Measurements from ENCODE around the gene PLCH1. TPM values are rescaled to one million over a fixed set of nuclear protein-coding genes. Genes with fewer than 3 reads are reported as not detected.

PLCH1 gene
- total RNA-seq, 1 experiment from 2014 or later = 4.1 TPM

- Histone ChIP-seq H3K9ac (ENCODE audit: low read length) (no peak overlapping the region), H3K27ac (ENCODE audit: low read length) (no peak overlapping the region), H3K27me3 (ENCODE audit: low read length) (no peaks in the 10 kb centered on the region), H3F3A (ENCODE audit: low read length, unreplicated experiment) (no peaks in the 10 kb centered on the region), H3K4me1 (ENCODE audit: insufficient read depth, low read length) (peaks cover 26% of the 10 kb centered on the region), H2AFZ (ENCODE audit: low read length) (no peak overlapping the region), H3K4me2 (ENCODE audit: low read length) (no peak overlapping the region), H3K4me3 (ENCODE audit: low read length) (no peak overlapping the region), H3K9me3 (ENCODE audit: low read length) (no peaks in the 10 kb centered on the region), H3K79me2 (ENCODE audit: low read length) (no peaks in the 10 kb centered on the region), H3K9me2 (replicated peaks; ENCODE audit: low read length) (no peaks in the 10 kb centered on the region), H3K36me3 (ENCODE audit: low read depth, low read length) (no peaks in the 10 kb centered on the region), H4K20me1 (ENCODE audit: low read length) (no peaks in the 10 kb centered on the region)
- no peak for TF ChIP-seq EZH2 (IDR thresholded peaks at IDR 0.05; ENCODE audit: low read length, unreplicated experiment)
- TF ChIP-seq EZH2phosphoT487 (IDR thresholded peaks at IDR 0.05; ENCODE audit: borderline replicate concordance, low read length) = no peak
- TF ChIP-seq, protein P1, sequence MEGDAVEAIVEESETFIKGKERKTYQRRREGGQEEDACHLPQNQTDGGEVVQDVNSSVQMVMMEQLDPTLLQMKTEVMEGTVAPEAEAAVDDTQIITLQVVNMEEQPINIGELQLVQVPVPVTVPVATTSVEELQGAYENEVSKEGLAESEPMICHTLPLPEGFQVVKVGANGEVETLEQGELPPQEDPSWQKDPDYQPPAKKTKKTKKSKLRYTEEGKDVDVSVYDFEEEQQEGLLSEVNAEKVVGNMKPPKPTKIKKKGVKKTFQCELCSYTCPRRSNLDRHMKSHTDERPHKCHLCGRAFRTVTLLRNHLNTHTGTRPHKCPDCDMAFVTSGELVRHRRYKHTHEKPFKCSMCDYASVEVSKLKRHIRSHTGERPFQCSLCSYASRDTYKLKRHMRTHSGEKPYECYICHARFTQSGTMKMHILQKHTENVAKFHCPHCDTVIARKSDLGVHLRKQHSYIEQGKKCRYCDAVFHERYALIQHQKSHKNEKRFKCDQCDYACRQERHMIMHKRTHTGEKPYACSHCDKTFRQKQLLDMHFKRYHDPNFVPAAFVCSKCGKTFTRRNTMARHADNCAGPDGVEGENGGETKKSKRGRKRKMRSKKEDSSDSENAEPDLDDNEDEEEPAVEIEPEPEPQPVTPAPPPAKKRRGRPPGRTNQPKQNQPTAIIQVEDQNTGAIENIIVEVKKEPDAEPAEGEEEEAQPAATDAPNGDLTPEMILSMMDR (conservative IDR thresholded peaks at IDR 0.05; ENCODE audit: low read depth, low read length) = no peak
- intact Hi-C loops (cut with micrococcal nuclease) = no loop called here
- ChIA-PET POLR2A (ENCODE audit: unreplicated experiment) (no interaction called here), CTCF (interaction anchor here (1.1 to 1.5 kb wide), 2 partner anchors 99 to 221 kb away, joined by 3 to 10 read pairs; no protein-coding TSS in a partner anchor)
- no peak for DNase-seq
- BruUV-seq (replicated peaks) = no TSS peak
- no peak for ATAC-seq
Observed at GRCh38 chr3:155603302-155603701, 141.6 kb downstream of the PLCH1 start.

DNA sequence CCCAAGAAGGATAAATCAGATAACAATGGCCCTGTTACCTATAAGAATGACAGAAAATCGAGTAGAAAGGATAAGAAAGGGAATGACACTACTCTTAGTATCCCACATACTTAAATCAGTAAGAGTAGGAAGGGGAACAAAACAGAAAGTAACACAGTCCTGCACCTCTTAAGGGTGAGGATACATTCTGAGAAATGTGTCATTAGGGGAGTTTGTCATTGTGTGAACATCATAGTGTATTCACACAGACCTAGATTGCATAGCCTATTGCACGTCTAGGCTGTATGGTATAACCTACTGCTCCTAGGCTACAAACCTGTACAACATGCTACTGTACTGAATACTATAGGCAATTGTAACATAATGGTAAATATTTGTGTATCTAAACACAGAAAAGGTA lies 142.6 kb downstream of the PLCH1 start:
- Histone ChIP-seq H3K4me2 (ENCODE audit: low read length) (no peak overlapping the region), H3K4me1 (ENCODE audit: insufficient read depth, low read length) (peaks cover 26% of the 10 kb centered on the region), H3K9me3 (ENCODE audit: low read length) (no peaks in the 10 kb centered on the region), H3K36me3 (ENCODE audit: low read depth, low read length) (no peaks in the 10 kb centered on the region), H3K27me3 (ENCODE audit: low read length) (no peaks in the 10 kb centered on the region), H3K4me3 (ENCODE audit: low read length) (no peak overlapping the region), H3K79me2 (ENCODE audit: low read length) (no peaks in the 10 kb centered on the region), H4K20me1 (ENCODE audit: low read length) (no peaks in the 10 kb centered on the region), H3F3A (ENCODE audit: low read length, unreplicated experiment) (no peaks in the 10 kb centered on the region), H2AFZ (ENCODE audit: low read length) (no peak overlapping the region), H3K27ac (ENCODE audit: low read length) (no peak overlapping the region), H3K9ac (ENCODE audit: low read length) (no peak overlapping the region), H3K9me2 (replicated peaks; ENCODE audit: low read length) (no peaks in the 10 kb centered on the region)
- intact Hi-C loops (cut with micrococcal nuclease) = no loop called here
- BruUV-seq (replicated peaks) = no TSS peak
- TF ChIP-seq, protein P1 (conservative IDR thresholded peaks at IDR 0.05; ENCODE audit: low read depth, low read length) = no peak
- TF ChIP-seq EZH2phosphoT487 (IDR thresholded peaks at IDR 0.05; ENCODE audit: borderline replicate concordance, low read length) = no peak
- TF ChIP-seq EZH2 (IDR thresholded peaks at IDR 0.05; ENCODE audit: low read length, unreplicated experiment) = no peak
- DNase-seq (no peak), ATAC-seq (no peak)
- CTCF ChIA-PET = no interaction called here
- POLR2A ChIA-PET (ENCODE audit: unreplicated experiment) = no interaction called here

- TF ChIP-seq EZH2 (IDR thresholded peaks at IDR 0.05; ENCODE audit: low read length, unreplicated experiment) (no peak), EZH2phosphoT487 (IDR thresholded peaks at IDR 0.05; ENCODE audit: borderline replicate concordance, low read length) (no peak)
- TF ChIP-seq, protein P1 (conservative IDR thresholded peaks at IDR 0.05; ENCODE audit: low read depth, low read length) = no peak
- Histone ChIP-seq H3K36me3 (ENCODE audit: low read depth, low read length) (no peaks in the 10 kb centered on the region), H3K4me2 (ENCODE audit: low read length) (no peak overlapping the region), H4K20me1 (ENCODE audit: low read length) (no peaks in the 10 kb centered on the region), H2AFZ (ENCODE audit: low read length) (no peak overlapping the region), H3K27me3 (ENCODE audit: low read length) (no peaks in the 10 kb centered on the region), H3K9me2 (replicated peaks; ENCODE audit: low read length) (no peaks in the 10 kb centered on the region), H3F3A (ENCODE audit: low read length, unreplicated experiment) (no peaks in the 10 kb centered on the region), H3K4me3 (ENCODE audit: low read length) (no peak overlapping the region), H3K27ac (ENCODE audit: low read length) (no peak overlapping the region), H3K4me1 (ENCODE audit: insufficient read depth, low read length) (peaks cover 3% of the 10 kb centered on the region; the same call in 1 of the 2 replicates), H3K9ac (ENCODE audit: low read length) (no peak overlapping the region), H3K79me2 (ENCODE audit: low read length) (no peaks in the 10 kb centered on the region), H3K9me3 (ENCODE audit: low read length) (no peaks in the 10 kb centered on the region)
- DNase-seq (no peak), ATAC-seq (no peak)
- intact Hi-C loops (cut with micrococcal nuclease) = no loop called here
- no TSS peak for BruUV-seq (replicated peaks)
- ChIA-PET CTCF (no interaction called here), POLR2A (ENCODE audit: unreplicated experiment) (no interaction called here)
Observed at GRCh38 chr3:155598671-155599070, 146.2 kb downstream of the PLCH1 start.
